GM21717 (cell line): ENCODE results near the gene PALM2AKAP2.

Source experiments
- ATAC-seq: cut with Tn5 transposase; IDR thresholded peaks from one replicate; pipeline ENCODE4 v1.9.1; 2021; ENCODE audit warnings: mild to moderate bottlenecking, moderate library complexity; ENCODE audit not compliant: unreplicated experiment

PALM2AKAP2 gene

DNA sequence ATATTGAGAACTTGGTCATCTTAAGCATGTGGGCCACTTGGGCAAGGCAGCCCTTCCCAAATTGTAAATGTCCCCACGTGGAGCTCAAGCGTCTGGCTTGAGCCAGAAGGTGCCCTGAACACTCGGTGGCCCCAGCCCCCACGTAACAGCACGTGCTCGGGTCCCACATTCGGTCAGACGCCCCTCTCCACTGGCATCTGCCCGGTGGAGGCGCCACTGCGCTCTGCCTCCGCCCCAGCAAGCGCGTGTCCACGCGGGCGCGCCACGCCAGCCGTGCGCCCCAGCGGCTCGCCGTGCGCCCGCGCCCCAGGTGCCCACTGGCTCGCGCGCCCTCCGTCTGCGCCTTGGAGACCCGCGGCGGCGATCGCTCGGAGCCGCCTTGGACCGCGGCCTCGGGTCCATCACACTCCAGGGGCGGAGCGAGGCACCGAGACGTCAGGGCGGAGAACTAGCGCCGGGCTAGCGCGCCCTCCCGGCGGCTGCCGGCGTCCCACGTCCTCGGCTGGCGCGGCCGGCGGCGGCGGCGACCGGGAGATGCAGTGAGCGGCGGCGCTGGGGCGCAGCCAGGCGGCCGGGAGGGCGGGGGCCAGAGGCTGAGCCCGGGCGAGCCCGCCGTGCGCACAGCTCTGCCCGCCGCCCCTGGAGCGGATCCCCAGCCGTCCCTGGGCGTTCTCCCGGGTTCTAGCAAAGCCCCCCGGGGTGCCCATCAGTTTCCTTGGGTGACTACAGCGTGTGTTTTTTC lies at the start of gene PALM2AKAP2:
PALM2AKAP2 (plus strand) TSS at position 488 of the 742 bp plus-strand sequence. CDS start 291 bp downstream, outside the sequence.
- no peak for ATAC-seq

DNA sequence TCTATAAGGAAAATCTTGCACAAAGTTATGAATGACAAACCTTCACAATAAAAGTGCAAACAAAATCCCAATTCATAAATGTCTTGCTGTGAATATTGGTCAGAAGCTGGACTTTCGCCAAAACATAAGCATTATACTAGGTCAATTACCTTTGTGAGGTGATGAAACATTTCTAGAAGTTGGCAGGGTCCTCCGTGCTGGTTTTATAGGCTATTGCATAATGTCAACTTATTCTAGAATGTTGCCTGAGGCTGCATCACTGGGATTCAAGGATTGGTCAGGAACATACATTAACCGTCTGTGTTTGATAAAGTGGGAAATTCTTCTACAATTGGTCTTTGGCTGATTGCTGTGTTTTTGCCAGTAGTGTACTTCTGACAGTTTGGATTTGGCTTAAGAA lies 49.8 kb upstream of the PALM2AKAP2 start:
- no peak for ATAC-seq

DNA sequence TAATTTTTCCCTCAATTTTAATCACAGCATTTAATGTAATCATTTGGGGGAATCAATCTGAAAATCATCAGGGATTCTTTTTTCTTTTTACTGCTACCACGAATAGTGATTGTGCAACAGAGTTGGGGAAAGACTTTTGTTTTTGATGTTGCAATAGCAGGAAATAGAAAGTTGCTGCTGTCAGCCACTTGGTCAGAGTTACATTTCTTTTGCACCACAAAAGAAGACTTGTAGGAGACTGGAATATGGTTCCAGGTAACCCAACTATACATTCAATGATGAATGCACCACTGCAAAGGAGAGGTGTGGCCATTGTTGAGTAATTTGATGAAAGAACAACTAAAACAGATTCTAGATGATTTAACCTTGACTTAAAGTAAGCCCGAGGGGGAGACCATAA lies 46.3 kb upstream of the PALM2AKAP2 start:
- no peak for ATAC-seq

DNA sequence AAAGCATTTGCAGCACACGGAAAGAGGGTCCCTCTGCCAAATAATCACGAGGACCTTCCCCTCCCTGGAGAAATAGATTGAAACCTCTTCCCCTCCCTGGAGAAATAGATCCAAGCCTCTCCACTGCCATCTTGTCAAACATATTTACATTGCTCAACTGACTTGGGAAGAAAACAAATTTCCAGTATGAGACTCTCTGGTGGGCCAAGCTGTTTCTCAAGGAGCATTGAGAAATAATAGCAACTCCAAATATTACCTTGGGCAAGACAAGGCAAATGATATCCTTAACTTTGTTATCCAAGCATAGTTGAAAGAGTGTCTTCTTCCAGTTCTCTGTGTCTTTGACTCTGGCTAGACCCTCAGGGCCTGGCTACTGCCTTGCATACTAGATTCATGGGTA lies 45.2 kb upstream of the PALM2AKAP2 start:
- ATAC-seq: no peak

DNA sequence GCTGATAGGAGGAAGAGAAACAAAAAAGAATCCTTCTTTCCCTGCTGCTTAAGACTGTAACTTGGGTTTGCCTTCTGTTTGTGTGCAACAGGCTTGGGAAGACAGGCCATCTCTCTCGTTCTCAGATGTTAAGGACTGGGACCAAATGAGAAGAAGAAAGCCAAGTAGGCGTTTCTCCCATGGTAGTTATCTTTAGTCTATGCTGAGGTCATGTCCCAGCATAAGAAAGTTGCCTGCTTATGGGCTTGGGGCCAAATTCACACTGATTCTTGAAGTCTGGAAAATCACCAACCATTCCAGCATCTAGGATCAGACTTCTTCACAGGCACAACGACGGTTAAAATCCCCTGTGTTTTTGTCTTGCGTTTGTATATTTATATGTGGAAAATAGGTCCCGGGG lies 44.2 kb upstream of the PALM2AKAP2 start:
- no peak for ATAC-seq

DNA sequence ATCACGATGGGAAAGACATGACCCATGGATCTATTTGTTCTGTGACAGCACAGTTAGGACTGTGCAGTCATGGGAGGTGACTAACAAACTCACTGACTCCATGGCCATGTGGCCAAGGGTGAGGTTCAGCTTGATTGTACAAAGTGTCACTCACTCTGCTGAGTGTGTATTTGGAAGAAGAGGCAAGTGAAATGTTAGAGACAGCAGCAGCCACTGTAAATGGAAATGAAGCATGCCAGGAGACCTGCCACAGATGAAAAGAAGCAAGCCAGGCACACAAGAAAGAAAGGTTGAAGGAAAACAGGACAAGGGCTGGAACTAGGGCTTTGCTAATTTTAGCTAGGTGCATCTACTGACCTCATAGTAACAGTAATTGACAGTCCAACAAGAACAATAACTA lies 42.7 kb upstream of the PALM2AKAP2 start:
- no peak for ATAC-seq

DNA sequence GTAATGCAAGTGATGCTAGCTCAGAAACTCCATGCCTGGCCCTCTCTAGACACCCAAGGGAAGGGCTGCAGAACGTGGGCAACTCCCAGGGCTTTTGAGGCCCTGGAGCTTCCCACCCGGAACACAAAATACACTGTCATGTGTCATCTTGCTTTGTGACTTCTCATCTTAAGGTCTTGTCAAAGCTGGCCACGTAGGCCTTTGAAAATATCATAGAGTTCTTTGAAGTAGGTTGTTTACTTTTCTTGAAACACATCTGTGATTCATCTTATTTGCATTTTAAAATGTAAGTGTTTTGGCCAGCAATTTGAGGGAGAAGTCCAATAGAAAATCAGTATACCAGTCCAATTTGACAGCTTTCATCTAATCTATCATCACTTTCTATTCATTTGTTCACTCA lies 40.2 kb upstream of the PALM2AKAP2 start:
- no peak for ATAC-seq

DNA sequence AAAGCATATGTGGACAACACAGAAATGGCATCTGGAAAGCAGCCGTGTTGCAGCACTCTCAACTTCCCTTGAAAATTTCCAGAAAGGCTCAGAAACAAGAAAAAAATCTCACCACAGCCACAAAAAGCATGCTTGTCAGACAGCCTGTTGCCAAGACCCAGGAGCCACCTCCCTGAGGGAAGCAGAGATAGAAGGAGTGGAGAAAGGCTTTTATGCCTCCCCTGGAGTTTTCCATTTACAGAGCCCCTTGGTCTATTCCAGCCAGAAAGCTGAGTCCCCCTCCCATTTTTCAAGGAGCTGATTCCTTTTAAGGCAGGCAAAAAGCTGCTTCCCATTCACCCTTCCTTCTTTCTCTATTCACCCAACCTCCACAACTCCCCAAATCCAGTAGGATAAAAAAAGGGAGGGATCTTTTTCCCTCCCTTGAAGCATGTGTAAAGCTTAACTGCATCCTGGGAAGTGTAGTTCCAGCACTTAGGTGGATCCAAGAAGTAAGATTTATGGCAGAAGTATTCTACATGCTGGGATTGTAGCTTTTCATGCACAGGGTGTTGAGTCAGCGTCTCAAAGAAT lies 37.1 kb upstream of the PALM2AKAP2 start:
- no peak for ATAC-seq

DNA sequence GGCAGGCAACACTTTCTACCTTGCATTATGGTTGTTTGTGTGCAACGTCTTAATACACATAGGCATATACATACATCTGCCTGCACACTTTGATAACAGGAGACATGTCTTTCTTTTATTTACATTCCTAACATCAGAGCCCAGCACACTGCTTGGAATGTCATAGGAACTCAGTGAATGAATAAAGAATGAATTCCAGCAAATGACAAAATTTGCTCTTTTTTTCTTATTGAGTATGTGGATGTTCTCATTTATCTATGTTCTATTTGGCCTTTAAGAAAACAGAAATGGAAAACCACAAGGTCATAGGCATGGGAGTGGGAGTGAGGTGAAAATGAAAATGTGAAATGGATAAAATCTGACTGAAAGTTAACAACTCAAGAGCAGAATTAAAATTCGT lies 36.3 kb upstream of the PALM2AKAP2 start:
- no peak for ATAC-seq

DNA sequence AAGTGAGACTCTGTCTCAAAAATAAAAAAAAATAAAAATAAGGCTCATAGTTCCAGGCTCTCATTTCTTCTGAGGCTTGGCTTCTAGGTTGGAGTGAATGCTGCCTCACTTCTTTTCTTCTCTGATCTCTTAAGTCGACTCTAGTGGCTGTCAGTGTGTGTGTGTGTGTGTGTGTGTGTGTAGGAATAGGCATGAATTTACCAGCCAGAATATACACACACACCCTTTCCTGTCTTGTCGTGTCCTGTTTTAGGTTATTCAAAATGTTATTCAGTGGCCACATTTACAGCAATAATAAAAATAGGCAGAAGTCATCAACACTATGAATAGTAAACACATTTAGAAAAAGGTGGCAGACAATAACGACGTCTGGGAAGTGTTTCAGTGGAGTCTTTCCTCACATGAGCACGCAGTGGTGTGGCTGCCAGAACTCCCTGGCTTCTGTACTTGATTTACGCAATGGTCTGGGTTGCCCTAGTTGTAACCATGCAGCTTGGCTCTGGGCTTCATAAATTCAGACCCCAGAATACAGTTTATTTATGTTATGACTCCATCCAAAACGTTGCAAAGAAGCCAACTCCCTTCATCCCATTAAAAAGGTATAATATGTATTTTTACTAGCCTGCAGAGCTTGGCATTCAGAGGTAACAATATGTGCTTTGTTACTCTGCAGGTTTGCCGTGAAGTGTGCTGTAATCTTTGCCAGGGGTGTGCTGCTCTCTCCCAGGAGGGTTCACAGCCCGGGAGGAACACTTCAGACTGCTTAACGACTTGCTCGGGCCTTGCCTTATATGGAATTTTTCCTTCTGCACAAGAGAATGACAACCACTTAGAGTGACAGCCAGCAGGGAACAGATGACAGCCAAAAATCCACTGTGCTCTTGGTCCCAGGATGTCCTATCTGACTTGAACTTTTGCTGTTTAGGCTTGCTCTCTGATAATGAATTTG lies 34.4 kb upstream of the PALM2AKAP2 start:
- no peak for ATAC-seq

DNA sequence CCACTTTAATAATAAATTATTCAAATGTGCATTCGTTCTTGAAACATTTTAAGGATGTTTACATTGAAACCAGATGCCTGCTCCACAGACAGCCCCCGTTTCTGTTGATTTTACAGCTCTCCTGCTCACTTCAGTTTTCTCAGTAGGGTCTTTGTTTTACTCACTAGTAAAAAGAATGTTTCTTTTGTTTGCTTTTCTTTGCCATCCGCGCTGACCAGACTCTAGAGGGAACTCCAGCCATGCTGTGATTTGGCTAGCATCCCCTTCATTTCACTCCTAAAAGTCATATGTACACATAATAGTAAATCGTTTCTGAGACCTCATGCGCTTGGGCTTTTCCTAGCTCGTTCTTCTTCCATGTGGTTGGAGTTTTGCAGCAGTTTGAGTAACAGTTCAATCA lies 28.7 kb upstream of the PALM2AKAP2 start:
- ATAC-seq: no peak

DNA sequence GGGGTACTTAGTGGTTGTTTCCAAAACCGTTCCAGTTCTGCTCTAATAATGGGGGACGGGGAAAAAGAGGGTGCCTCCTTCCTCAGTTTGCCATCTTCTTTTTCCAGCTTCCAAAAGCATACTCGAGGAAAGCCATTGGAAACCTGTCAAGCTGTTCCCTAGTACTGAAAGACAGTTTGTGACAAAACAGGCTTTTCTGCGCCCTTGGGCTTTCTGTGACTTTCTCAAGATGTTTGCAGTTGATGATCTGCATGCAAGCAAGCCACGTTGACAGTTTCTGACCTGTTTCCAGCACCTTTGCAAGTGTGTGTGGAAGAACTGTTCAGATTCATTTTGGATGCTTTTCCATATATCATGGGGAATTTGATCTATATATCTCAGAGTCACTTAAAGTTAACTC lies 26.7 kb upstream of the PALM2AKAP2 start:
- no peak for ATAC-seq

DNA sequence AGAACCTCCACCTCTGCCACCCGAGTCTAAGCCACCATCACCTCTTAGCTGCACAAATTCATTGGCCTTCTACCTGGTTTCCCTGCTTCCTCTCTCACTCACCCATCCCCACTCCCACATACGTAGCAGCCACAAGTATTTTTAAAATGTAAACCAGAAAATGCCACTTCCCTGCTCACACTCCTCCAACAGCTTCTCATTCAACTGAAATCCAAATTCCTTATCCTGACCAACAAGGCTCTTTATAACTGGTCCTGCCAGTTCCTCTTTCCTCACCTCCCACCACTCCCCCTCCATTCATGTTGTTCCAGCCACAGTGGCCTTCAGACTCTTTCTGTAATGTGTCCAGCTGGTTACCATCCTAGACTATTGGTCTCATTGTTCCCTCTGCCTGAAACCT lies 25.0 kb upstream of the PALM2AKAP2 start:
- ATAC-seq: no peak

DNA sequence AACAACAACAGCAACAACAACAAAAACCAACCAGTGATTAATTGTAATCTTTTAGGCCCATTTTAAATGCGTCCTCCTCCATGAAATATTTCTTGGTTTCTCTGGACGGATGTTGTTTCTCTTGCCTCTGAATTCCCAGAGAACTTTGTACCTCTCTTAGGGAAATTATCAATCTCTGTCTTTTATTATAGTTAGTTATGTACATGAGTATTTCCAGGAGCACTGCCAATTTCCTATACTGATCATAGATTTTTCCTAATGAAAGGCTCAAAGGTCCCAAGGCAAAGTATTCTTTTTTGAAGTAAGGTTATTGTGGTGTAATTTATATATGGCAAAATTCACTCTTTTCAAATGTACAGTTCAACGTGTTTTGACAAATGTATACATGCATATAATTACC lies 20.4 kb upstream of the PALM2AKAP2 start:
- no peak for ATAC-seq

DNA sequence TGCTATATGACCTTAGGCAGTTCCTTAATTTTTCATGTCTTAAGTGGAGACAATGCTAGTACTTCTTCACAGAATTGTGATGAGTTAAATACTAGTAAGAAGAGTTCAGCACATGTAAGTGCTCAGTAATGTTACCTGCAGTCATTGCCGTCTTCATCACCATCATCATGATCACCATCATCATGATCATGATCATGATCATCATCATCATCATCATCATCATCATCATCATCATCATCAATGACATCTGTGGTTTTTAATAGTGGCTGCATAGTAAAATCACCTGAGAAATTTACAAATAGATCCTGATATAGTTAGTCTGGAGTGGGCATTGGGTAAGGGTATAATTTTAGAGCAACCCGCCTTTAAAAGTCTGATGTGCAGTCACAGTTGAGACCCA lies 14.7 kb upstream of the PALM2AKAP2 start:
- ATAC-seq: no peak

DNA sequence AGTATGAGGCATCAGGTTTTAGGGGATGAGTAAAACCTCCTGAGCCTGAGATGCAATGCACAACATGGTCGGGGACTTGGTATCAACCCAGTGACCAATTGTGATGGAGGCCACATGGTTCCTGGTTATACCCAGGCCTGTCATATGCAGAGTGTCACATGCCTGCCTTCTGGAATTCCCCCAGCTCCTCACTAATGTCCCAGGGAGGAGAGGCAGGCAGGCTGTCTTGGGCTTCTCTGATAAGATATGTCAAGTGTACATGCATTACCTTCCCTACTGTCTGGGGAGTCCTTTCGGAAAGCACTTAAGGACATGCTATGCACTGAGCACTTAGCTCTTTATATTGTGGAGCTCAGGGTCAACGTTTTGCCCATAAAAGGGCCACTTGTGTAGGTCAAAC lies 14.2 kb upstream of the PALM2AKAP2 start:
- ATAC-seq: no peak

DNA sequence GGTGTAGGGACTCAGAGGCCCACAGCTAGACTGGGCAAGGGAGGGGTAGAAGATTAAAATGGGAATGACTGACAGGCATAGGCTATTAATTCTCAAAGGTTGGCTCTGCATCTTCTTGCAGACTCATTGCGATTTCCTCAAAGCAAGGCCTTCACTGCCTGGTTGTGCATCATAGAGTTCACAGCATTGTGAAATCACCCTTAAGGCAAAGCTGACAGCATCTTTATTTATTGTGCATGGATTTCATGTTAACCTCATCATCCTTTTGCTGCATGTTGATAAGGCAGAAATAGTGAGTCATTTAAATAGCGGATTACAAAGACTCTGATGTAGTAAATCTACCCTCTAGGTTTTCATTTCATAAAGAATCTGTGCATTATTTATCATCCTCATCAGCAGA lies 13.6 kb upstream of the PALM2AKAP2 start:
- ATAC-seq: no peak

DNA sequence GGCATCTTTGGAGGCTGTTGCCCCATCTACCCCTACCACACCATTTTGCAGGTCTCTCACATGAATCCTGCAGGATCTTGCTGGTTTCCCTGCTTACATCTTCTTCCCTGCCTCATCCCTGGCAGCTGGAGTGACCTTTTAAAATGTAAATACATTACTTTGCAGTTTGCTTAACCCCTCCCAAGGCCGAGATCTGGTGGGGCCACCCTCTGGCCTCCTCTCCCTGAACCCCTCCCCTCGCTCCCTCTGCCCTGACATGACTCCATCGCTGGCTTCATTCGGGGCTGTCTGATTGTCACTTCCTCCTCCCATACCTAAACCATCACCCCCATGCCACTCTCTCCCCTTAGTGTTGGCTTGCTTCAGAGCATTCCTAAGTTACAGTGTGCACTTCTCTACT lies 12.6 kb upstream of the PALM2AKAP2 start:
- ATAC-seq: no peak

DNA sequence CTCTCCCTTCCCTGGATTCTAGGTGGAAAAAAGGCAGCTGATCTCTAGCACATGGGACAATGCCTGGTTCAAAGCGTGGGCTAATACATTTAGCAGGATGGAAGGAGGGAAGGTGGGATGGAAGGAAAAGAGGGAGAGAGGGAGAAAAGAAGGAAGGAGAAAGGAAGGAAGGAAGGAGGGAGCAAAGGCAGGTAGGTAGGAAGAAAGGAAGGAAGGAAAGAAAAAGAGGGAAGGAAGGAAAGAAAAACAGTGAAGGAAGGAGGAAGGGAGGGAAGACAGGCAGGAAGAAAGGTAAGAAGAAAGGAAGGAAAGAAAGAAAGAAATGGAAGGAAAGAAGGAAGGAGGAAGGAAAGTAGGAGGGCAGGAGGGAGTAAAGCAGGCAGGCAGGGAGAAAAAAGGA lies 12.2 kb upstream of the PALM2AKAP2 start:
- ATAC-seq: no peak

DNA sequence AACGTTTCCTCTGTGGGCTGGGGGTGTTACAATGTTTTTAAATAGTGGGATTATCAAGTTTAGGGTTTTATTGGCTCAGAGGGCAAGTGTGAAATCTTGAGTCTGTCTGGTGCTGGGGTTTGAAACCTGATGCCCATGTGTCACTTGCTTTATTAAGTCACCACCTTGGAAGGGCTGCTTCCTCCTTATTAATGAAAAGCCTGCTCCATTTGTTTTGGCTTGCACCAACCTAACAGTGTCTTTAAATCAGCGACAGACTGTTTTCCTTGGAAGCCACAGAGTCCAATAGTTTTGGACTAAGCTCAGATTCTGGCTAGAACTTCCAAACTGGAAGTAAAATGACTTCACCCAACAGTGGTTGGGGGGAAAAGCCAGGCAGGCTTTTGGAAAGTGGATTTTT lies 10.7 kb upstream of the PALM2AKAP2 start:
- ATAC-seq: no peak

DNA sequence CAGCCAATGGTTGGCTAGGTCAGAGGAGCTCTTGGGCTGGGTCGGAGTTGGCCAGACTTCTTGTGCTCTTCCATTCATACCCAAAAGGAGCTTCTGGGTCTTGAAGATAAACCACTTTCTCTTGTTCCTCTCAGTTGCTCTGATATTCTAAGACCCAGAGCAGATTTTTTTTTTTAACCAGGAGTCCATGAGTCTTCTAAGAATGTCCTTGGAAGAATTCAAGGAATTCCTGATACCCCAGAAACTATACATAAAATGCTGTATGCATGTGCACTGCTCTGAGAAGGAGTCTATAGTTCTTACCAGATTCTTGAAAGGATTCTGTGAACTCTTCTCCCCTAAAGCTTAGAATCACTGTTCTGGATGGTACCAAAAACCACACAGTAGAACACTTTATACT lies 9.9 kb upstream of the PALM2AKAP2 start:
- ATAC-seq: no peak

DNA sequence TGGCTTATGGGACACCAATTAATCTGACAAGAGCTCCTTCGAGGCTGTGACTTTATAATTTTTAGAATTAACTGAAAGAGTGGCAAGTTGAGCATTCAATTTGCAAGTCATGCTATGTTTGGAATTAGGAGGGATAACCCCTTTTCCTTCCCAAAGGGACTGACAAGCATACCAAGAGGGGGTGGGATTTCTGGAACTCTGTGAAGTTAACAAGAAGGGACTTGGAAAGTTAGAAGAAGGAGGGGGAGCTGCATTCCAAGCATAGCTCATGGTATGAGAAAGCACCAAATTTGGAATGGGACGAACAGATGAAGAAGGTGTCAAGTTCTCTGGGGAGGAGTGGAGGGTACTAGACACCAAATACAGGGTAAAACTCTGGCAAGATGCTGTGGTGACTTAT lies 8.9 kb upstream of the PALM2AKAP2 start:
- no peak for ATAC-seq
